ENCODE data around the gene TXNL4A.

- TF ChIP-seq, protein P1, sequence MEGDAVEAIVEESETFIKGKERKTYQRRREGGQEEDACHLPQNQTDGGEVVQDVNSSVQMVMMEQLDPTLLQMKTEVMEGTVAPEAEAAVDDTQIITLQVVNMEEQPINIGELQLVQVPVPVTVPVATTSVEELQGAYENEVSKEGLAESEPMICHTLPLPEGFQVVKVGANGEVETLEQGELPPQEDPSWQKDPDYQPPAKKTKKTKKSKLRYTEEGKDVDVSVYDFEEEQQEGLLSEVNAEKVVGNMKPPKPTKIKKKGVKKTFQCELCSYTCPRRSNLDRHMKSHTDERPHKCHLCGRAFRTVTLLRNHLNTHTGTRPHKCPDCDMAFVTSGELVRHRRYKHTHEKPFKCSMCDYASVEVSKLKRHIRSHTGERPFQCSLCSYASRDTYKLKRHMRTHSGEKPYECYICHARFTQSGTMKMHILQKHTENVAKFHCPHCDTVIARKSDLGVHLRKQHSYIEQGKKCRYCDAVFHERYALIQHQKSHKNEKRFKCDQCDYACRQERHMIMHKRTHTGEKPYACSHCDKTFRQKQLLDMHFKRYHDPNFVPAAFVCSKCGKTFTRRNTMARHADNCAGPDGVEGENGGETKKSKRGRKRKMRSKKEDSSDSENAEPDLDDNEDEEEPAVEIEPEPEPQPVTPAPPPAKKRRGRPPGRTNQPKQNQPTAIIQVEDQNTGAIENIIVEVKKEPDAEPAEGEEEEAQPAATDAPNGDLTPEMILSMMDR (IDR thresholded peaks at IDR 0.05; ENCODE audit: low read depth, low read length, missing input control), result no peak
- TF ChIP-seq, protein P2, sequence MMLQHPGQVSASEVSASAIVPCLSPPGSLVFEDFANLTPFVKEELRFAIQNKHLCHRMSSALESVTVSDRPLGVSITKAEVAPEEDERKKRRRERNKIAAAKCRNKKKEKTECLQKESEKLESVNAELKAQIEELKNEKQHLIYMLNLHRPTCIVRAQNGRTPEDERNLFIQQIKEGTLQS (IDR thresholded peaks at IDR 0.05), result no peak
- TF ChIP-seq, protein P3, sequence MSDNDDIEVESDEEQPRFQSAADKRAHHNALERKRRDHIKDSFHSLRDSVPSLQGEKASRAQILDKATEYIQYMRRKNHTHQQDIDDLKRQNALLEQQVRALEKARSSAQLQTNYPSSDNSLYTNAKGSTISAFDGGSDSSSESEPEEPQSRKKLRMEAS (IDR thresholded peaks at IDR 0.05), result no peak
- TF ChIP-seq GABPA (IDR thresholded peaks at IDR 0.05 in 1 of 2, conservative IDR thresholded peaks at IDR 0.05 in 1 of 2), result no peak
- TF ChIP-seq, protein P4, sequence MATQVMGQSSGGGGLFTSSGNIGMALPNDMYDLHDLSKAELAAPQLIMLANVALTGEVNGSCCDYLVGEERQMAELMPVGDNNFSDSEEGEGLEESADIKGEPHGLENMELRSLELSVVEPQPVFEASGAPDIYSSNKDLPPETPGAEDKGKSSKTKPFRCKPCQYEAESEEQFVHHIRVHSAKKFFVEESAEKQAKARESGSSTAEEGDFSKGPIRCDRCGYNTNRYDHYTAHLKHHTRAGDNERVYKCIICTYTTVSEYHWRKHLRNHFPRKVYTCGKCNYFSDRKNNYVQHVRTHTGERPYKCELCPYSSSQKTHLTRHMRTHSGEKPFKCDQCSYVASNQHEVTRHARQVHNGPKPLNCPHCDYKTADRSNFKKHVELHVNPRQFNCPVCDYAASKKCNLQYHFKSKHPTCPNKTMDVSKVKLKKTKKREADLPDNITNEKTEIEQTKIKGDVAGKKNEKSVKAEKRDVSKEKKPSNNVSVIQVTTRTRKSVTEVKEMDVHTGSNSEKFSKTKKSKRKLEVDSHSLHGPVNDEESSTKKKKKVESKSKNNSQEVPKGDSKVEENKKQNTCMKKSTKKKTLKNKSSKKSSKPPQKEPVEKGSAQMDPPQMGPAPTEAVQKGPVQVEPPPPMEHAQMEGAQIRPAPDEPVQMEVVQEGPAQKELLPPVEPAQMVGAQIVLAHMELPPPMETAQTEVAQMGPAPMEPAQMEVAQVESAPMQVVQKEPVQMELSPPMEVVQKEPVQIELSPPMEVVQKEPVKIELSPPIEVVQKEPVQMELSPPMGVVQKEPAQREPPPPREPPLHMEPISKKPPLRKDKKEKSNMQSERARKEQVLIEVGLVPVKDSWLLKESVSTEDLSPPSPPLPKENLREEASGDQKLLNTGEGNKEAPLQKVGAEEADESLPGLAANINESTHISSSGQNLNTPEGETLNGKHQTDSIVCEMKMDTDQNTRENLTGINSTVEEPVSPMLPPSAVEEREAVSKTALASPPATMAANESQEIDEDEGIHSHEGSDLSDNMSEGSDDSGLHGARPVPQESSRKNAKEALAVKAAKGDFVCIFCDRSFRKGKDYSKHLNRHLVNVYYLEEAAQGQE (IDR thresholded peaks at IDR 0.05), result no peak
- TF ChIP-seq FOXA1 (IDR thresholded peaks at IDR 0.05), result no peak
Observed at GRCh38 chr18:79940814-79941472, 47.4 kb downstream of the TXNL4A start.

Measured in liver (tissue), 3 donors.